HEK293T (cell line): ENCODE results near the gene GABBR2.

Source experiments
- BHLHE40 ChIP-seq: fragments of 450-650 bp; IDR thresholded peaks from 2 replicates; pipeline ENCODE4 v1.6.1; 2016; ENCODE audit warnings: mild to moderate bottlenecking, moderate library complexity, borderline replicate concordance
- CTBP1 ChIP-seq: fragments of 450-650 bp; IDR thresholded peaks from 2 replicates; pipeline ENCODE4 v1.6.1; 2016; ENCODE audit warnings: borderline replicate concordance
- FOXK2 ChIP-seq: fragments of 450-650 bp; IDR thresholded peaks from 2 replicates; pipeline ENCODE4 v1.6.1; 2016; ENCODE audit warnings: mild to moderate bottlenecking
- FOXM1 ChIP-seq: fragments of 450-650 bp; IDR thresholded peaks from 2 replicates; pipeline ENCODE4 v1.6.1; 2017; ENCODE audit warnings: mild to moderate bottlenecking, borderline replicate concordance
- HDGF ChIP-seq: fragments of 450-650 bp; IDR thresholded peaks from 2 replicates; pipeline ENCODE4 v1.6.1; 2017; ENCODE audit warnings: antibody characterized with exemption, borderline replicate concordance
- LEF1 ChIP-seq: fragments of 450-650 bp; IDR thresholded peaks from 2 replicates; pipeline ENCODE4 v1.6.1; 2017; ENCODE audit warnings: mild to moderate bottlenecking, borderline replicate concordance
- SP1 ChIP-seq: fragments of 450-650 bp; IDR thresholded peaks from 2 replicates; pipeline ENCODE4 v1.6.1; 2017
- SUZ12 ChIP-seq: fragments of 450-650 bp; IDR thresholded peaks from 2 replicates; pipeline ENCODE4 v1.6.1; 2016; ENCODE audit warnings: mild to moderate bottlenecking
- ZNF384 ChIP-seq: fragments of 450-650 bp; IDR thresholded peaks from 2 replicates; pipeline ENCODE4 v1.6.1; 2016
- TF ChIP-seq, protein P1 (sequence below): fragments of 450-650 bp; IDR thresholded peaks from 2 replicates; pipeline ENCODE4 v1.6.1; 2016

DNA sequence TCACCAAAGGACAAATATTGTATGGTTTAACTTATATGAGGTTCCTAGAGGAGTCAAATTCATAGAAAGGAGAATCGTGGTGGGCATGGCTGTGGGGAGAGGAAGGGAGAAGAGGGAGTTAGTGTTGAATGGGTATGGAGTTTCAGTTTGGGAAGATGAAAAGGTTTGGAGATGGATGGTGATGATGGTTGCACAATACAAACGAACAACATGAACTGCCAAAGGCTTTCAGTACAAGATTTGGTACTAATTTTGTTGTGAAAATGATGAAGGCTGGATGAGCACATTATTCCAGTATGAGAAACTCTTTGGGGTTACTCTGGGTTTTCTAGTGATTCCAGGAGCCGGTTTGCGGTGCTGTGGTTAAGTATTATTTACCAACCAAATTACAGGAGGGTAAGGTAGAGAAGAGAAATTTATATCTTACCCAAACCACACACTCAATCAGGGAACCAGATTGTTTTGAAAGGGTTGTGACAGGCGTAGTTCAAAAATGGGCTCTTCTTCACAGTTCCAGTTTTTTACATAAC is 341.3 kb downstream of the GABBR2 start:
- TF ChIP-seq FOXK2 (no peak), FOXM1 (no peak), CTBP1 (no peak), LEF1 (no peak), BHLHE40 (no peak), SUZ12 (no peak), SP1 (no peak), ZNF384 (no peak), HDGF (no peak)
- TF ChIP-seq, protein P1, sequence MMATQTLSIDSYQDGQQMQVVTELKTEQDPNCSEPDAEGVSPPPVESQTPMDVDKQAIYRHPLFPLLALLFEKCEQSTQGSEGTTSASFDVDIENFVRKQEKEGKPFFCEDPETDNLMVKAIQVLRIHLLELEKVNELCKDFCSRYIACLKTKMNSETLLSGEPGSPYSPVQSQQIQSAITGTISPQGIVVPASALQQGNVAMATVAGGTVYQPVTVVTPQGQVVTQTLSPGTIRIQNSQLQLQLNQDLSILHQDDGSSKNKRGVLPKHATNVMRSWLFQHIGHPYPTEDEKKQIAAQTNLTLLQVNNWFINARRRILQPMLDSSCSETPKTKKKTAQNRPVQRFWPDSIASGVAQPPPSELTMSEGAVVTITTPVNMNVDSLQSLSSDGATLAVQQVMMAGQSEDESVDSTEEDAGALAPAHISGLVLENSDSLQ, result no peak
